ENCODE measurements around the gene ALPI. TPM values are rescaled to one million over a fixed set of nuclear protein-coding genes. Genes with fewer than 3 reads are reported as not detected.

The ALPI gene
- total and polyA plus RNA-seq, 10 donors: not detected

DNA sequence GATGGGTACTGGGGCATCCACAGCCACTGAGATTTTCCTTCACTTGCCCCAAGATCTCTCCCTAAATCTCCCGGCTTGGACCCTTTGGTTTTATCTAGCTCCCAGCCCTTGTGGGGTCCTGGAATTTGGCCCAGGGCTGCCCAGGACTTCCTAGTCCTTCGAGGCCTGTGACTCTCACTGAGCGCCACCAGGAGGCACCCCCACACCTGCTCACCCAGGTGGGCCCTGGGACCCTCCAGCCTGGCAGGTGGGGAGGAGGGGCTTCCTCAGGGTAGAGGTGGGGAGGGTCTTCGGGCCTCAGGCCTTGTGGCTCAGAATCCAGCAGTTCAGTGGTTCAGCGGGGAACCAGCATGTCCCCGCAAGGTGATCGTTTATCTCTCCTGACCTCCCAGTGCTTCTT lies 52.3 kb downstream of the ALPI start:
- Histone ChIP-seq H3K27me3 (replicated peaks in 1 of 7) (peaks cover 2 to 64% (median 15%) of the 10 kb centered on the region in 7 donors), H3K4me1 (peaks cover 0 to 7% (median 5%) of the 10 kb centered on the region in 6 donors), H3K4me3 (no peak overlapping the region), H3K27ac (no peak overlapping the region), H3K9me3 (no peaks in the 10 kb centered on the region), H3K36me3 (no peaks in the 10 kb centered on the region)
- TF ChIP-seq POLR2AphosphoS5 (IDR thresholded peaks at IDR 0.05) (no peak), POLR2A (IDR thresholded peaks at IDR 0.05) (no peak)
- TF ChIP-seq, protein P1, sequence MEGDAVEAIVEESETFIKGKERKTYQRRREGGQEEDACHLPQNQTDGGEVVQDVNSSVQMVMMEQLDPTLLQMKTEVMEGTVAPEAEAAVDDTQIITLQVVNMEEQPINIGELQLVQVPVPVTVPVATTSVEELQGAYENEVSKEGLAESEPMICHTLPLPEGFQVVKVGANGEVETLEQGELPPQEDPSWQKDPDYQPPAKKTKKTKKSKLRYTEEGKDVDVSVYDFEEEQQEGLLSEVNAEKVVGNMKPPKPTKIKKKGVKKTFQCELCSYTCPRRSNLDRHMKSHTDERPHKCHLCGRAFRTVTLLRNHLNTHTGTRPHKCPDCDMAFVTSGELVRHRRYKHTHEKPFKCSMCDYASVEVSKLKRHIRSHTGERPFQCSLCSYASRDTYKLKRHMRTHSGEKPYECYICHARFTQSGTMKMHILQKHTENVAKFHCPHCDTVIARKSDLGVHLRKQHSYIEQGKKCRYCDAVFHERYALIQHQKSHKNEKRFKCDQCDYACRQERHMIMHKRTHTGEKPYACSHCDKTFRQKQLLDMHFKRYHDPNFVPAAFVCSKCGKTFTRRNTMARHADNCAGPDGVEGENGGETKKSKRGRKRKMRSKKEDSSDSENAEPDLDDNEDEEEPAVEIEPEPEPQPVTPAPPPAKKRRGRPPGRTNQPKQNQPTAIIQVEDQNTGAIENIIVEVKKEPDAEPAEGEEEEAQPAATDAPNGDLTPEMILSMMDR (IDR thresholded peaks at IDR 0.05 in 8 of 11, conservative IDR thresholded peaks at IDR 0.05 in 3 of 11): no peak
- DNase-seq: no peak
- intact Hi-C loops (cut with DNase I; ENCODE audit: low total_unique reads): no loop called here
- WGBS, 5 donors: 75 to 95% (median 84%) methylated on average over 3 to 7 of the region's 7 CpGs

Other genes starting within 250 kb of the ALPI start
- gene ALPP, start 77.4 kb upstream of the ALPI start, total RNA-seq: not detected
- gene ALPP, start 77.4 kb upstream of the ALPI start, polyA plus RNA-seq: not detected
- not detected for gene ALPG, start 49.3 kb upstream of the ALPI start, total RNA-seq
- not detected for gene ALPG, start 49.3 kb upstream of the ALPI start, polyA plus RNA-seq
- gene ECEL1, start 31.7 kb downstream of the ALPI start, total RNA-seq: 10 to 100 TPM in 2 of 7 donors, under 1 TPM in 3, not detected in 2; 0.17 to 23.1 (median 0.34) TPM
- 1 to 10 TPM in 1 of 3 donors, under 1 TPM in 2; 0.10 to 1.6 (median 0.30) TPM for gene ECEL1, start 31.7 kb downstream of the ALPI start, polyA plus RNA-seq
- gene PRSS56, start 64.2 kb downstream of the ALPI start, total RNA-seq: under 1 TPM in 1 of 7 donors, not detected in 6; 0.13 TPM
- under 1 TPM in 1 of 3 donors, not detected in 2; 0.04 TPM for gene PRSS56, start 64.2 kb downstream of the ALPI start, polyA plus RNA-seq
- gene CHRND, start 70.0 kb downstream of the ALPI start, total RNA-seq: under 1 TPM in 1 of 7 donors, not detected in 6; 0.32 TPM
- gene CHRND, start 70.0 kb downstream of the ALPI start, polyA plus RNA-seq: not detected
- gene CHRNG, start 83.5 kb downstream of the ALPI start, total RNA-seq: not detected
- gene CHRNG, start 83.5 kb downstream of the ALPI start, polyA plus RNA-seq: under 1 TPM in 1 of 3 donors, not detected in 2; 0.06 TPM
- 10 to 100 TPM in 3 of 7 donors, 1 to 10 TPM in 4; 5.1 to 13.5 (median 9.9) TPM for gene TIGD1, start 94.4 kb downstream of the ALPI start, total RNA-seq
- gene TIGD1, start 94.4 kb downstream of the ALPI start, polyA plus RNA-seq: 1 to 10 TPM; 4.4 to 8.3 (median 6.0) TPM
- gene EIF4E2, start 94.5 kb downstream of the ALPI start, total RNA-seq: 10 to 100 TPM; 39.8 to 61.1 (median 49.0) TPM
- gene EIF4E2, start 94.5 kb downstream of the ALPI start, polyA plus RNA-seq: 10 to 100 TPM; 29.3 to 42.9 (median 41.4) TPM
- 10 to 100 TPM; 19.8 to 96.2 (median 46.6) TPM for gene EFHD1, start 177.5 kb downstream of the ALPI start, total RNA-seq
- gene EFHD1, start 177.5 kb downstream of the ALPI start, polyA plus RNA-seq: 10 to 100 TPM; 13.6 to 50.5 (median 19.2) TPM
- 100 to 1,000 TPM in 3 of 7 donors, 10 to 100 TPM in 4; 73.0 to 116 (median 100.0) TPM for gene GIGYF2, start 241.2 kb downstream of the ALPI start, total RNA-seq
- gene GIGYF2, start 241.2 kb downstream of the ALPI start, polyA plus RNA-seq: 10 to 100 TPM in 1 of 3 donors, 1 to 10 TPM in 2; 7.3 to 18.5 (median 9.2) TPM